GM21423 (cell line): ENCODE results near the gene ALDOA.
"Not testable (repeated sequence)": the region's sequence is repeated elsewhere in the genome, so short reads cannot be mapped to it uniquely, and the experiment has no call there.

ENCODE experiments used
- ATAC-seq: cut with Tn5 transposase; IDR thresholded peaks from one replicate; pipeline ENCODE4 v1.9.1; 2021; ENCODE audit warnings: mild to moderate bottlenecking, moderate library complexity; ENCODE audit not compliant: unreplicated experiment

The ALDOA gene

DNA sequence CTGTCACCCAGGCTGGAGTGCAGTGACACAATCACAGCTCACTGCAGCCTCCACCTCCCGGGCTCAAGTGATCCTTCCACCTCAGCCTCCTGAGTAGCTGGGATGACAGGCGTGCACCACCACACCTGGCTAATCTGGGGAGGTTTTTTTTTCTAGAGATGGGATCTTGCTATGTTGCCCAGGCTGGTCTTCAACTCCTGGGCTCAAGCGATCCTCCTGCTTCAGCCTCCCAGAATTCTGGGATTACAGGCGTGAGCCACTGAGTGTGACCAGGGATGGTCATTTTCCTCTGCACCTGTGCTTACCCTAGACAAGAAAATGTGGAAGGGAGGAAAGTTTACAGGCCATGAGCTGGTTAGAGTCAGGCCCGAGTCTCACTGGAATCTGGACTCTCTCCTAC, 24.9 kb upstream of the ALDOA start:
- not testable (repeated sequence) for ATAC-seq

DNA sequence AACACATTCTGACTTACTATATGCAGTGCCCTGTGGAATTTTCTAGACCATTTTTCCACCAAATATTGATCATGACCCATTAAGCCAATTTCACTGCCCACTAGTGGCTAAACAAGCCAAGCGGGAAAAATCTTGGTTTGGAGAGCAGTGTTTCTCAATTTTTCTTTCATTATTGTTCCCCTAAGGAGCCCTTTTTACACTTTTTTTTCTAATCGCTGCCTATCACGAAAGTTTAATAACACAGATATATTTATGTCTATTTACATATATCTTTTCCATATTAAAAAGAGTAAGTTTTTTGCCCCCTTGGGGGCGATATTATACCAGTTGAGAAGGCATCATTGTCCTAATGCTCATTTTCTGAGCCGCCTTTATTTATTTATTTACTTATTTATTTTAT, 23.7 kb upstream of the ALDOA start:
- no peak for ATAC-seq

DNA sequence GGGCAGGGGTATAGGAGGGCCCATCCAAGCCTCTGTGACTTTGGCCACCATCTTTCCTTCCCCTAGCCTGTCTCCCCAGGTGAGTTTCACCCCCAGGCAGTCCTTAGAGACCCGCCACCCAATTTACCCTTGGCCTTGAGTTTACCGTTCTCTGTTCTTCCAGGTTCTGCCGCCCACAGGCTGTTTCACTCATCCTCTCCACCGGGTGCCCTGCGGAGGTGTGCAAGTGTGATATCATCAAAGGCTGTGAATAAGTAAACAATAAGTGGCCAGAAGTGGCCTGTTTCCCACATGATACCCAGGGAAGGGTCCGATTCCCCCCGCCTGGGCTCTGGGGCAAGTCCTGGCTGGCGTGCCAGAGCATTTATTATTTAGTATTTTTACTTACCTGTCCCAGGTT, 19.4 kb upstream of the ALDOA start:
- ATAC-seq: no peak

DNA sequence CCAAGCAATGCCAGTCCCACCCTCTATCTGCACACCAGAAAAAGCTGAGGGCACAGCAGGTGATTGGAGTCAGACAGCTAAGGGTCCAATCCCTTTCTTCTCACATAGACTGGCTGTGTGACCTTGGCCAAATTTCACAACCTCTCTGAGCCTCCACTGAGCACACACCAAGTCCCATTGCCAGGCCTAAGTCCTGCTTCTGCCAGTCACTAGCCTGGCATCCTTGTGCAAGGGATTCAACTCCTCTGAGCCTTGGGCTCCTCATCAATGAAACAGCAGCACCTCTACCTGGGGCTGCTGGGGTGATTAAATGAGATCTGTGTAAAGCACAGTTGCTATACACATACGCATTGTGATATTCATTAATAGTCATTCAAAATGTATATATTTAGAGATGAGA, 19.0 kb upstream of the ALDOA start:
- no peak for ATAC-seq

DNA sequence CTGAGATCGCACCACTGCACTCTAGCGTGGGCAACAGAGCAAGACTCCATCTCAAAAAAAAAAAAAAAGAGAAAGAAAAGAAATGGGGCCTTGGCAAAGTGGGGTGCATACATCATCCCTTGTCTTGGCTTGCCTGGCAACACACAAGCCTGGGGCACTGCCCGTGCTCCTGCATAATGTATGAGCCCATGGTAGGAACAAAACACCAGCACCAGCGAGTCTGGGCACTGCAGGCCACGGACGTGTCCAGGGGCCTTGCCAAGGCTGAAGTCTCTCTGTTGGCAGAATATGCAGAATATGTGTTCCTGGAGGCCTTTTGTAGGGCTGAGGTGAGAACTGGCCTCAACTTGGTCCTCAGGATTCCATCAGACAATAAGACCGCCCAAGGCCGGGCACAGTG, 15.7 kb upstream of the ALDOA start:
- no peak for ATAC-seq

DNA sequence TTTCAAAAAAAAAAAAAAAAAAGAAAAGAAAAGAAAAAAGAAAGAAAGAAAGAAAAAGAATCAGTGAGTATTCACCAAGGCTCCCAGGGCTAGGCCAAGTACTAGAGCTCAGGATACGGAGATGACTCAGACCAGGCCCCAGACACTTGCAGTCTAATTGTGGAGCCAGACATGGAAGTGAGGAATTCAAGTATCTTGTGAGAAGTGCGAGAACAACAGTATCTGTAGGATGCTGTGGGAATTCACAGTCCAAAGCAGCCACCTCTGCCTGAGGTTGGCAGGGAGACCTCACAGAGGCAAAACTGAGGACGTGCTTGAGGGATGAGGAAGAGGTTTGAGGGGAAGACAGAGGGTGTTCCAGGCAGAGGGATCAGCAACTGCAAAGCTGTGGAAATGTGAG, 14.0 kb upstream of the ALDOA start:
- no peak for ATAC-seq

DNA sequence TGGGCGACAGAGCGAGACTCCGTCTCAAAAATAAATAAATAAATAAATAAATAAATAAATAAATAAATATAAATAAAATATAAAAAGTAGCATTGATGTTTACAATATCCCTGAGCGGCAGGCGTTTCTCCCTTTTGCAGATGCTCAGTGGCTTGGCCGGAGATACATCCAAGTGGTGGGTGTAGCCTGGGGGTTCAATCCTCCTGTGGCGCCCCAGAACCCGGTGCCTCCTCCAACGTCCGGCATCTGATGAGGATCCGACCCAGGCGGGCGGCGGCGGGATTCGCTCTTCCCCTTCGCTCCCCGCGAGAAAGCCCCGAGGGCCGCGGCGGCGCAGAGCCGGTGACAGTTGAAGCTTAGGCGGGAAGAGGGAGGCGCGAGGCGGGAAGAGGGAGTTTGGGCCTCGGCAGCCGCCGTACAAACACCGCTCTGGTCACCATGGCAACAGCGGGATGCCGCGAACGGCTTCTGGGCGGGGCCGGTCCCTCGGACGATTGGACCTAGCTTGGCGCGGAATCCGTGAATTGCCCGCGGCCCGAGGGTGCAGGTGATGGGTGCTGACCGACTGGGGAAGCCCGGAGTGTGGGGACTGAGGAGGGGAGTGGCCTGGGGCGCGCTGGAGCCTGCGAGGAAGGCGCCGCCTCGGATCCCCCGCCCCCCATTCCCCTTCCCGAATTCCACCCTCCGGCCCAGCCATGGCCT, 12.7 kb upstream of the ALDOA start:
- ATAC-seq: peak; percentile 81

DNA sequence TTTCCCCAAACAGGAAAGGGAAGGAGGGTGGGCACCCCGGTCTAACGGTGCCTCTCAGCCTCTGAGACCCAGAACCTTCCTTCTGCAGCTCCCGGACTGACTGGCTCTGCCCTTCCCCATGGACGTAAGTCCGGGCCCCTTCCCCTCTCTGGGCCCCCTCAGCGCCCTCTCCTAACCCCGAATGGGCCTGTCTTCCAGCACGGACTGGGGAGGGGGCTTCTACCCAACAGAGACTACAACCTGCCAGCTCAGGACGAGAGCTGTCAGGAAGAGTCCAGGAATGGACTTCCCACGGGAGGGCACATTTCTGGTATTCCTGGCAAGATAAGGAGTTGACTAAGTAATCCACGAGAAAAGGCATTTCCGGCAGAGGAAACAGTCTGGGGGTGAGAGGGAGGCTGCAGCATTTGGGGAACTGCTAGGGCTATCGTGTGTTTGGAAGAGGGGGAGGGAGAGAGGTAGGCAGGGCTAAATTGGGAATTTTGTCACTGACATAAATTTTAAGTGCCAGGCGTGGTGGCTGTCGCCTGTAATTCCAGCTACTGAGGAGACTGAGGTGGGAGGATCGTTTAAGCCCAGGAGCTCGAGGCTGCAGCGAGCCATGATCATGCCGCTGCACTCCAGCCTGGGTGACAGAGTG, 12.1 kb upstream of the ALDOA start:
- ATAC-seq: no peak

DNA sequence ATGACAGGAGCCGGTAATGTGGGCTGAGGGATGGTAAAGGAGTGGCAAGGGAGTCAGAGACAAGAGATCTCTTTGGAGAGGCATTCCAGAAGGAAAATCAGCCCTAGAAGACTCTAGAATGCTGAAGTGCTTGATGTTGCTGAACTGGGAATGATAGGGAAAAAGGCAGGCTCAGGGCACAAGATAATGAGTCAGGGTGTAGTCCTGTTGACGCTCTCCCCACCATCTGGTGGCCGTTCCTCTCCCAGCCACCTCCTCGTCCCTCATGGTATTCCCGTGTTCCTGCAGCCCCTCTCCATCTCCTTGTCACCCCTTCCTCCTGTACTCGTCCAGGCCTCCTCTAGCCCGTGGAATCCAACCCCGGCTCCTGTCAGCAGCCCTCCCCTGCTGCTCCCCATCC, 11.1 kb upstream of the ALDOA start:
- no peak for ATAC-seq

DNA sequence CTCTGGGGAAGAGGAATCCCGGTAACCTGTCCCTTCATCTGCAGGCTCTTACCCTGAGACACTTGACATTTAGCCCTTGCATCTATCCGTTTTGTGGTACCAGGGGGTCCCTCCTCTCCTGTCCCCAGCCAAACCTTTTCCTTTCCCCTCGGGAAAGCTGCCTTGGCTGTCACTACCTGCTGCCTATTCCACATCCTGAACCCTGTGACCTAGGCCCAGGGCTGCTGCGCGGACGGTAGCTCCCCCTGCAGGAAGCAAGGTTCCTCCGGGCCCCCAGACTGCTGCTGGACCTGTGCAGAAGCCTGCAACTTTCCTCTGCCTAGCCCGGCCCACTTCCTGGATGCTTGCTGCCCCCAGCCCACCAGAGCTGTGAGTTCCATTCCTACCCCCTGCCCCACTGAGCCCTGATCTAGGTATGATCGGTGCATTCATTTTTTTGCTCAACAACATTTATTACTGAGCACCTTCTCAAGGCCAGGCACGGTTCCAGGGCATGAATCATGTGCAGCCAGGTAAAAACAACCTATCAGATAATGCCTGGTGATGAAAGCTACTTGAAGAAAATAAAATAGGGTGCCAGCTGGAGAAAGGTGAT, 10.5 kb upstream of the ALDOA start:
- ATAC-seq: no peak

DNA sequence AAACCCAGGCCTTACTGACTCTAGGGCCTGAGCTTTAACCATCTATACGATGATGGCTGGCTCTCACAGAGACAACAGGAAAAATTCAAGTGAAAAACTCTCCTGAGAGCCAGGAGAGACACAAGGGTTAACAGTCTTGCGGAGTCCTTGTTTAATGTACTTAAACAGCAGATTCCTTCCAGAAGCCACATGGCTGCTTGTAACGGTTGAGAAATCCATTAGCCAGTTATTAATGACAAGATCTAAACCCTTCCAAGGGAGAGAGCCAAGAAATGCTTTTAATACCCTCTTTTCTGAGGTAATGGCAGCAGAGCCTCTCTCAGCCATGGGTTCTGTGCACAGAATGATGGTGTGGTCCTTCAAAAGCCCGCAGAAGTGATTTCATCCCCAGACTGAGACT, 5.2 kb upstream of the ALDOA start:
- ATAC-seq: no peak

DNA sequence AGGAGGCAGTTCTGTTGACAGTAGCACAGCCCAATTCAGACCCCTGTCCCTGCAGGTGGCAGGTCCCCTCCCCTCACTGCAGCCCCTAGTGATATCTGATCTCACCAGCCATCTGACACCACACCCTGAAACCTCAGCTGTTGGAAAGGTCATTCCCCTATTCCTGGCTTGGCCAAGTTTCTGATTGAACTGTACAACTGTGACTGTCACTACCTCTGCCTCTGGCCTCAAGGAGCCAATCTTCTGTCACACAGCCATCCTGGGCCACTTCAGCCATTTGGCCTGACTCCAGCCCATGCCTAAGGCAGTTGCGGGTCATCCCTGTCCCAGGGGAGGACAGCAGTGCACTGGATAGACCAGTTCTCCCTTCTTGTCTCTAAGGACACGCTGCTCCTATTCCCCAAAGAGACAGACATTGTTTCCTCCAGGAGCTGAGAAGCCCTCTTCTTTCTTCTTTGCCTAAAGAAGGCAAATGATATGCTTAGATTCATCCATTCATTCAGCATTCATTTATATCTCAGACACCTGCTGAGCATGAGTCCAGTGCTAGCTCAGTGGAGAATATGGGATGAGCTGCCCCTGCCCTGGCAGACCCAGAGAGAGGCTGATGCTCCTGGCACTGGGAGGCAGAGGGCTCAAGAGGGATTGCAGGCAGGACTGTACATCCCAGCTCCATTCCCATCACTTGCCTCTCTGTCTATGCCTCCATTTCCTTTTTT, 4.6 kb upstream of the ALDOA start:
- no peak for ATAC-seq

DNA sequence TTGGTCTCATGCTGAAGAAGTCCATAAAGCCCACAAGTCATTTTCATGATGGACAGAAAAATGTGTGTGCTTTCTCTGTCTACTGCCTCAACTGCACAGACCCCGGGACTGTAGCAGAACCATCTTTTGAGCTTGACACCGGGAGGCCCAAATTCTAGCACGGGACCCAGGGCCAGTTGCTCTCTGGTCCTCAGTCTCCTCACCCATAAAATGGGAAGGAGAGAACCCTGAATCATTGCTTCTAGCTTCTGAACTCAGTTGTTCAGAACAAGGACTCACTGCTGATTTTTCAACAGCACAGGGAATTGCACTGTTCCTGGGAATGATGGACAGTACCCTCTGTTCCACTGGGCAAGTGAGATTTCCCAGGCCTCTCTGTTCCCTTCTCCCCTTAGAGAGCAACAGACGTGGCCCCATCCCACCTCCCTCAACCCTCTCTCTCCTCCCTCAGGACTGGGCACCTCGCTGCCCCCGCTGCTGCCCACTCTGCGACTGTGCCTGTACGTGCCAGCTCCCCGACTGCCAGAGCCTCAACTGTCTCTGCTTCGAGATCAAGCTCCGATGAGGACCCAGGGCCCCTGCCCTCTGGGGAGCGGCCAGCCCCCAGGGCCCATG, 2.2 kb upstream of the ALDOA start:
- no peak for ATAC-seq

DNA sequence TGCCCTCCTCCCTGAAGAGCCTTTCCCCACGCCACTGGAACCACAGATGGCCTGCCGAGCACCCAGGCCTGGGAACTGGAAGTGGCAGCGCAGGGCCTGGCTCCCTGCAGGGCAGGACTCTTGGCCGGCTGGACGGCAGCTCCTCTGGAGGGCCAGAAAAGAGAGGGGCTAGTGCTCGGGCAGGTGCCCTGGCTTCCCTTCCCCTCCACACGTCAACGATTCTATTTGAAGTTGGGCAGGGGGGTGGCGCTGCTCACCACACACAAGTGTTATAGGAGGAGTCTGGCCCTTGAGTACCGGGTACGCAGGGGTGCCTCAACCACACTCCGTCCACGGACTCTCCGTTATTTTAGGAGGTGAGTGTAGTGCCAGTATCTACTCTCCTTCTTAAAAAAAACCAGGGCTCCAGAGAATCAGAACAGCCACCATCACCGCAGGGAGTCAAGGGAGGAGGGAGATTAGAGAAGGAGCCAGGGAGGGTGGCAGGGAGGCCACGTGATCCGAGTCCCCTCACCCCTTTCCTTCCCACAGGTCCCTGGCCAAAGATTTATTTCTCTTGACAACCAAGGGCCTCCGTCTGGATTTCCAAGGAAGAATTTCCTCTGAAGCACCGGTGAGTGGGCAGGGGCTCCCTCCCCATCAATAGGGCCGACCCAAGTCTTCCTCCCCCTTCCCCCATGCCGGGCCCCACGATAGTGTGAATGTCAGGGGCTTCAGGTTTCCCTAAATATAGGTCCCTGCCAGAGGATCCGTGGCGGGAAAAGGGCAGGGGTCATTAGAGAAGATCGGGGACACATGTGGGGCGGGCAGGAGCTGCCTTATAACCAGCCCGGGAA, 1.4 kb upstream of the ALDOA start:
- ATAC-seq: peak; percentile 28

DNA sequence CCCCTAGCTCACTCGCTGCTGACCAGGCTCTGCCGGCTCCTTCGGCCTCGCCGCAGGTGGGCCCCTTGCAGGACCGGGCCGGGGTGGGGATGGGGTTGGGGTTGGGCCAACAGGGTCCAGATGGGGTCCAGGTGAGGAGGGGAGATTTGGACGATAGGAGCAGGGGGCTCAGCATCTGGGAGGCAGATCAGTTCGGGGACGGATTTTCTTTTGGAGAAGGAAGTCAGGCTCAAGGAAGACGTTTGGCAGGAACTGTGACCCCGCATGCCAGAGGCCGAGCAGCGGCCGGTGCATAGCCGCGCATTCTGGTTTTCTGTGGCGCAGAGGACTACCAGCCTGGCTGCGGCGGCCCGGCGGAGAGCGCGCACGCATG, 845 bp upstream of the ALDOA start:
- ATAC-seq: no peak

DNA sequence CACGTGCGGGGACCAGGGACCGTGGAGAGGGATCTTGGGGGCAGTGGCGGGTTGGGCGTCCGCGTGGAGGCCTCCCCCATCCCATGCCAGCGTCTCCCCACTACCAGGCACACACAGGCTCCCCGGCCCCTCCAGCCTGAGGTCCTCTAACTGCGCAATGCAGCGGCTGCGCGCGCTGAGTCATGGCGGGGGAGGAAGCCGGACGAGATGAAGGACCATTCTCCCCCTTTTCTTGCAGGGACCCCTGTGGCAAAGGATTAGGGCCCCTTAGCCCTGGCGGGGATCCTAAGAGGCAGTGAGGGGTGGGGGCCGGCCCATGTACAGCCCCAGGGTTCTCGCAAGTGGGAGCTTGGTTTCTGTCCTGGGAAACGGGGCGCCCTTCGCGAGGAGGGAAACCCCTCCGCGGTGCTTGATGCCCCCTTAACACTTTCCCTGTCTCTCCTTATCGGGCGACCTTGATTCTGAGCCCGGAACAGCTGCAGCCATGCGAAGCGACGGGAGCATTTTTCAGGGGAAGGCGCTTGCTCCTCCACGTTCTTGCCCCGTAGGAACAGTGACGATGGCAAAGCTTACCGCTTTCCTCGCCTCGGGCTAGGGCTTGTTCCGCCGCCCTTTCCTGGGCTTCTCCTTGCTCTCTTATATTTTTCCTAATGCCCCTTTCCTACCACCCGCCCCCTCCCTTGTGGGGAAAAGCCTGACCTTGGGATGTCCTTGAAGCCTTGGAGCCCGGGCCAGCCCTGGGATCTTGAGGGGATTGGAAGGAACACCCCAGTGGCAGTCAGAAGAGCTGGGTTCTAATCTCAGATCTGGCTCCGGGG, 592 bp downstream of the ALDOA start:
- no peak for ATAC-seq

DNA sequence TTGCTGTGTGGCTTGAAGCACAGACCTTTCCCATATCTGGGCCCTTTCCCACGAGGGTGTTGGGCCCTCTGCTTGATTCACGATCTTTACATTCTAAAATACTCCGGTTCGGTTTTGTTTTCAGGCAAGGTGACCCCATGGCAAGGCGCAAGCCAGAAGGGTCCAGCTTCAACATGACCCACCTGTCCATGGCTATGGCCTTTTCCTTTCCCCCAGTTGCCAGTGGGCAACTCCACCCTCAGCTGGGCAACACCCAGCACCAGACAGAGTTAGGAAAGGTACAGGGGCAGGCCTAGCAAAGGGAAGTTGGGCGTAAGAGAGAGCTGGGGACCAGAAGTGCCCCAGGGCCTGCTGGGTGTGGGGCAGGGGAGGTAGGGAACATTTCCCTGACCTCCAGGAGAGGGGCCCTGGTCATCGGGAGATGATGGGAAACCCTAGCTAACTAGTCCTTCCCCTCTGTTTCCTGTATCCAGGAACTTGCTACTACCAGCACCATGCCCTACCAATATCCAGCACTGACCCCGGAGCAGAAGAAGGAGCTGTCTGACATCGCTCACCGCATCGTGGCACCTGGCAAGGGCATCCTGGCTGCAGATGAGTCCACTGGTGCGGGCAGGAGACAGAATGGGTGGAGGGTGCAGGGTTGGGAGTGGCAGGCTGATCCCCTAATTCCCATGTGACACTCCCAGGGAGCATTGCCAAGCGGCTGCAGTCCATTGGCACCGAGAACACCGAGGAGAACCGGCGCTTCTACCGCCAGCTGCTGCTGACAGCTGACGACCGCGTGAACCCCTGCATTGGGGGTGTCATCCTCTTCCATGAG, 1.4 kb downstream of the ALDOA start:
- no peak for ATAC-seq

DNA sequence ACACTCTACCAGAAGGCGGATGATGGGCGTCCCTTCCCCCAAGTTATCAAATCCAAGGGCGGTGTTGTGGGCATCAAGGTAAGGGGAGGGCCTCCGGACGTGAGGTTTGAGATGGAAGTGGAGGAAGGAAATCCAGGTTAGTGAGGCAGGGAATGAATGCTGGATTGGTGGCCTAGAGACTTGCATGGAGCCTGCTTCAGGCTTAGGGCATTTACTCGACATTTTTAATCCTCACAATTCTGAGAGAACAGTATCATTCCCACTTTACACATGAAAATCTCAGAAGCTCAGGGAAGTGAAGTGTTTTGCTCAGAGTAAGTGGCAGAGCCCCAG, 2.0 kb downstream of the ALDOA start:
- ATAC-seq: no peak

DNA sequence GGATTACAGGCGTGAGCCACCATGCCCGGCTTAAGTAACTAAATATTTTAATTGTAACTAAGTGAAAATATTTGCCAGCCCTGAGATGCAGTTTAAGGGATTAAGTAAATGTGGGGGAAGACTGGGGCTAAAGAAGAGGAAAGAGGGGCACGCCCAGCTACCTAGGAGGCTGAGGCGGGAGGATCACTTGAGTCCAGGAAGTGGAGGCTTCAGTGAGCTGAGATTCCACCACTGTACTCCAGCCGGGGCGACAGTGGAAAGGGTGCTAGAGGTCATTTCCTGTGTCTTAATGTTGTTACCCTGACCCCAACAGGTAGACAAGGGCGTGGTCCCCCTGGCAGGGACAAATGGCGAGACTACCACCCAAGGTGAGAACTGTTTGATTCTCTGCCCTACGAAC, 2.8 kb downstream of the ALDOA start:
- no peak for ATAC-seq
